A549 treated with RU486 at 1 μM for 4 hours (cell line): Measurements from ENCODE around the gene NCOA3. TPM values are rescaled to one million over a fixed set of nuclear protein-coding genes. Genes with fewer than 3 reads are reported as not detected.

Experiments used
- total RNA-seq: library from RNA; stranded (reverse); fragments of 200-300 nt; extraction: Qiagen RNA extraction; gene quantifications from 5 replicates; pipeline ENCODE4 v1.2.3, GENCODE V29; 2022; ENCODE audit warnings: low read depth

NCOA3 gene
- 28.2 to 43.1 TPM (median 40.7 TPM) in 5 replicates for total RNA-seq

GRCh38 chr20:47501482-47502270 lies at the start of gene NCOA3:
Gene NCOA3 (plus strand): TSS chr20:47501887. CDS start chr20:47622248, 120,361 bp downstream.

Other genes with a start within 250 kb of the NCOA3 start
- gene ZMYND8, start 145.2 kb upstream of the NCOA3 start, total RNA-seq: 9.5 to 11.7 TPM (median 11.4 TPM) in 5 replicates